ENCODE measurements around the gene GPR45. TPM values are rescaled to one million over a fixed set of nuclear protein-coding genes. Genes with fewer than 3 reads are reported as not detected.
A peak's percentile ranks its signal among the peaks of the same experiment; 100 is the strongest.

The GPR45 gene
- total RNA-seq, 1 donor from 2014 or later: not detected

GRCh38 chr2:105269426-105269825 lies 27.9 kb downstream of the GPR45 start:
- Histone ChIP-seq H3K4me3 (ENCODE audit: low read depth, low read length) (no peak overlapping the region), H3K36me3 (ENCODE audit: control insufficient read depth, insufficient read depth, low read length) (peaks cover 16% of the 10 kb centered on the region), H3K27me3 (ENCODE audit: control insufficient read depth, insufficient read depth, low read length) (no peaks in the 10 kb centered on the region)
- no peak for TF ChIP-seq CTCF (IDR thresholded peaks at IDR 0.05; ENCODE audit: insufficient read depth, low read length, severe bottlenecking)
- DNase-seq (ENCODE audit: low read depth) (no peak), FAIRE-seq (no peak)

GRCh38 chr2:105271393-105272045 lies 30.0 kb downstream of the GPR45 start:
- Histone ChIP-seq H3K36me3 (ENCODE audit: control insufficient read depth, insufficient read depth, low read length) (peaks cover 17% of the 10 kb centered on the region), H3K27me3 (ENCODE audit: control insufficient read depth, insufficient read depth, low read length) (no peaks in the 10 kb centered on the region), H3K4me3 (ENCODE audit: low read depth, low read length) (no peak overlapping the region)
- FAIRE-seq: no peak
- no peak for TF ChIP-seq CTCF (IDR thresholded peaks at IDR 0.05; ENCODE audit: insufficient read depth, low read length, severe bottlenecking)
- no peak for DNase-seq (ENCODE audit: low read depth)

GRCh38 chr2:105272176-105272575 lies 30.6 kb downstream of the GPR45 start:
- peaks cover 14% of the 10 kb centered on the region for H3K36me3 ChIP-seq (ENCODE audit: control insufficient read depth, insufficient read depth, low read length)
- FAIRE-seq (no peak), DNase-seq (ENCODE audit: low read depth) (no peak)
- no peak overlapping the region for H3K4me3 ChIP-seq (ENCODE audit: low read depth, low read length)
- H3K27me3 ChIP-seq (ENCODE audit: control insufficient read depth, insufficient read depth, low read length): no peaks in the 10 kb centered on the region
- no peak for TF ChIP-seq CTCF (IDR thresholded peaks at IDR 0.05; ENCODE audit: insufficient read depth, low read length, severe bottlenecking)

GRCh38 chr2:105274046-105274445 lies 32.5 kb downstream of the GPR45 start:
- Histone ChIP-seq H3K36me3 (ENCODE audit: control insufficient read depth, insufficient read depth, low read length) (peaks cover 11% of the 10 kb centered on the region), H3K27me3 (ENCODE audit: control insufficient read depth, insufficient read depth, low read length) (no peaks in the 10 kb centered on the region), H3K4me3 (ENCODE audit: low read depth, low read length) (no peak overlapping the region)
- DNase-seq (ENCODE audit: low read depth) (no peak), FAIRE-seq (no peak)
- TF ChIP-seq CTCF (IDR thresholded peaks at IDR 0.05; ENCODE audit: insufficient read depth, low read length, severe bottlenecking): no peak

GRCh38 chr2:105278654-105279053 lies 37.1 kb downstream of the GPR45 start:
- Histone ChIP-seq H3K36me3 (ENCODE audit: control insufficient read depth, insufficient read depth, low read length) (peaks cover 11% of the 10 kb centered on the region), H3K4me3 (ENCODE audit: low read depth, low read length) (no peak overlapping the region), H3K27me3 (ENCODE audit: control insufficient read depth, insufficient read depth, low read length) (no peaks in the 10 kb centered on the region)
- no peak for DNase-seq (ENCODE audit: low read depth)
- peak; percentile 23 for FAIRE-seq
- no peak for TF ChIP-seq CTCF (IDR thresholded peaks at IDR 0.05; ENCODE audit: insufficient read depth, low read length, severe bottlenecking)

GRCh38 chr2:105279126-105279525 lies 37.6 kb downstream of the GPR45 start:
- Histone ChIP-seq H3K27me3 (ENCODE audit: control insufficient read depth, insufficient read depth, low read length) (no peaks in the 10 kb centered on the region), H3K4me3 (ENCODE audit: low read depth, low read length) (no peak overlapping the region), H3K36me3 (ENCODE audit: control insufficient read depth, insufficient read depth, low read length) (peaks cover 11% of the 10 kb centered on the region)
- no peak for FAIRE-seq
- no peak for TF ChIP-seq CTCF (IDR thresholded peaks at IDR 0.05; ENCODE audit: insufficient read depth, low read length, severe bottlenecking)
- DNase-seq (ENCODE audit: low read depth): no peak
